GM12872 (cell line): ENCODE measurements around the gene S1PR5.

Experiments
- CTCF ChIP-seq: IDR thresholded peaks from 3 replicates; pipeline ENCODE4 v1.5.1; 2011; ENCODE audit warnings: low read depth, mild to moderate bottlenecking, low read length, moderate library complexity; ENCODE audit not compliant: insufficient read depth

The S1PR5 gene

DNA sequence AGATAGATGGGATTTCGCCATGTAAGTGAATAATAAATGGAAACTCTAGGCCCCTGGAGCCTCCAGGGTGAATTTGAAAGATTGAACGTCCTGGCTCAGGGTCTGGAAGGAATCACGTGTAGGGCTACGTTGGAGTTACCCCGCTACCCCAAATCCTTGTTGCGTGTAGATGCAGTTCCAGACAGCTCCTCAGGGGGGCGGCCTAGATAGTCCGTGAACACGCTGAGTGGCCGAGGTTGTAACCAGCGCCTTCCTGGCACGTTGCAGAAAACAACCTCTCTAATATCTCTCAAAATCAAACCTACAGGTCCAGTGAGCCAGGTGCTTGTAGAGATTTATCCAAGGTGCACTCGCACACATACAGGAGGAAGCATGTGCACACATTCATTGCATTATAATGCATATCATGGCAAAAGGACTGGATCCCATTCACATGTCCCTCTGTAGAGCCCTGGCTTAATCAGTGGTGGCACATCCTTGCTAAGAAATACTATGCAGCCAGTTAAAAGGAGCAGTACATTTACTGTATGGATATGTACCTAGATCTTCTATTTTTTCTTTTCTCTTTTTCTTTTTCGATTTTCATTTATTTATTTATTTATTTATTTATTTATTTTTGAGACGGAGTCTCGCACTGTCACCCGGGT, 11.5 kb downstream of the S1PR5 start:
- peak; percentile 92 for TF ChIP-seq CTCF

- TF ChIP-seq CTCF = no peak
Observed at GRCh38 chr19:10503002-10503789, 14.1 kb downstream of the S1PR5 start, which contains the start of gene KEAP1. Gene KEAP1 (minus strand): TSS chr19:10503356. CDS start chr19:10500033, 3,323 bp downstream.

DNA sequence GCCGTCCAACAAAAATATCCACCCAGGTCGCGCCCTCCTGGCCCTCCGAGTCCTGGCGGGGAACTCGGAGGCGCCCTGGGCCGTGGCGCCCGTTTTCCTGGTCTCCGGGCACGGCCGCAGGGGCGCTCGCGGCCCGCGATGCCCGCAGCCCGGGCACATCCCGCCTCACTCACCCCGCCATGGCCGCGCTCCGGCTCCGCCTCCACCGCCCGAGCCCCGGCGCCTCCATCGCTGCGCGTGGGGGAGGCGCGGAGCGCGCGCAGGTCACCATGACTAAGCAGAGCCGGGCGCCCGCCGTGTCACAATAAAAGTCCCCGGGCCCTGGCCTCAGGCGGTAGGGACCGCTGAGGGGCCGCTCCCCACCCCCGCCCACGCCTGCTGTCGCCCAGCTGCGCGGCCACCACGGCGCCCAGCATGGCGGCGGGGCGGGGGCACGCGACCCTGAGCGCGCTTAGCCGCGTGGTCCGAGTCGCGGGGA, 14.7 kb downstream of the S1PR5 start:
- TF ChIP-seq CTCF = no peak

DNA sequence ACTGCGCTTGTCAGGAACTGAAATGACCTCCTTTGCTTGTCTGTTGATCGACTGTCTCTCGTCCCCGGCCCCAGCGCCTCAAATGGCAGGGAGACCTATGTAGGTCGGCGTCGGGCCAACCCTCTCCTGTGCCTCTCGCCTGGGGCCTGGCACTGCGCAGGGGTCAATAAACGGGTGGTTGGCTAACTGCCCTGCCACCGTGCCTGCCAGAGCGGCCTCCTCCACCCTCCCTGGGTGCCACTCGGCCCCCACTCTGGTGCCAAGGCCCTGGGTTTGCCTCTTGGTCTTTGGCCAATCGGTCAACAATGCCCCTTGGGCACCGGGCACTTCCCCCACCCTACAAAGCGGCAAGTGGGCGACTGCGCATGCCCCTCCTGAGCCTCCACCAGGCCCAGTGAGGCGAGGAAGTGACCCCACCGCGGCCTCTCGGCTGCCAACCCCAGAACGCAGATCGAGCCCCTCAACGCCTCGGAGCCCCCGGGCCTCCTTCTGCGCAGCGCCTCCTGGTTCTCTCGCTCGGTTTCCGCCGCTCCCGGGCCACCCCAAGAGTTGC, 15.2 kb downstream of the S1PR5 start:
- no peak for TF ChIP-seq CTCF

GRCh38 chr19:10500247-10500592, 17.0 kb downstream of the S1PR5 start:
- TF ChIP-seq CTCF = no peak

- no peak for TF ChIP-seq CTCF
Observed at GRCh38 chr19:10499550-10500246, 17.5 kb downstream of the S1PR5 start.

- TF ChIP-seq CTCF = no peak
Observed at GRCh38 chr19:10497371-10497770, 19.9 kb downstream of the S1PR5 start.
